NCI-H1694 treated with DMSO at 0.1 percent for 48 hours (cell line): ENCODE data around the gene MOGAT2.
"Not testable (repeated sequence)": the region's sequence is repeated elsewhere in the genome, so short reads cannot be mapped to it uniquely, and the experiment has no call there.

Source experiments
- DNase-seq: peaks from one replicate; lab custom pipeline; 2025; lab: John Stamatoyannopoulos, UW

The MOGAT2 gene

GRCh38 chr11:75717608-75718418 lies at the start of gene MOGAT2:
Gene MOGAT2 (plus strand): TSS chr11:75717838. CDS start chr11:75717889, 51 bp downstream.
- no peak for DNase-seq

DNA sequence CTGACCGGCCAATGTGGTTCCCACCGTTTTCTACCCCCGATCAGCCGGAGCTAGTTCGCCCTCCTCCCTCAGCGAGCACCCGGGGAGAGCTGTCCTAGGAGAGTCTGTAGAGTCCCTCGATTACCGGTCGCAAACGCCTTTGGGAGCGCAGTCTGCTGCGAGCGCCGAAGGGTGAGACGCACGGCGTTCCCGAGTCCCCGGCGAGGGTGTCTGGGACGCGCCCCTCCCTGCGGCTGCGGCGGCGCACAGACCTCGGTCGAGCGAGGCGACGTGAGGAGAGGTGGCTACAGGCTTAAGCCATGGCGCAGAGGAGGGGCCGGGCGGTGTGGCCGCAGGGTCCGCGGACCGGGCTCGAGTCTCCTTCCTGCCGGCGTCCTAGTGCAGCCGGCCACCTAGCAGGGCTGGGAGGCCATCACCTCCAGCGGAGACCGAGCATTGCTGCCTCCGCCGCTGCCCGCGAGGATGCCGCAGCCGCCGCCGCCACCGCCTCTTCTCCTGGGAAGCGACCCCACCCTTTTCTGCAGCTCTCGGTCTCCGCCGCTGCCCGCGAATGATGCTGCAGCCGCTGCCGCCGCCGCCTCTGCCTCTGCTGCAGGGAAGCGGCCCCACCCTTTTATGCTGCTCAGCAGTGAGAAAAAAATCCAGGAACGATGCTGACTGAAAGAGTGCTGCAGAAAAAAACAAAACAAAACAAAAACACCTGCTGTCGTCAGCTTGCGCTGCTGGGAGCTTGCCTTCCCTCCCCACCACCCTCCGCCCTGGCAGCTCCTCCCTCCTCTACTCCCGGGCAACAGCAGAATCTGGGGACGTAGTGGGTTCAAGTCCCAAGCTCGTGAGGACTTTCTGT lies 49.0 kb upstream of the MOGAT2 start, which contains the start of gene MAP6:
Gene MAP6, minus strand, starts transcription at position 588 of the 847 bp plus-strand sequence. CDS start 669 bp downstream, outside the sequence.
- peak; percentile 36 for DNase-seq

GRCh38 chr11:75673977-75674582 lies 43.6 kb upstream of the MOGAT2 start:
- DNase-seq, result no peak

- no peak for DNase-seq
Measured at GRCh38 chr11:75677275-75677674, 40.4 kb upstream of the MOGAT2 start.

DNA sequence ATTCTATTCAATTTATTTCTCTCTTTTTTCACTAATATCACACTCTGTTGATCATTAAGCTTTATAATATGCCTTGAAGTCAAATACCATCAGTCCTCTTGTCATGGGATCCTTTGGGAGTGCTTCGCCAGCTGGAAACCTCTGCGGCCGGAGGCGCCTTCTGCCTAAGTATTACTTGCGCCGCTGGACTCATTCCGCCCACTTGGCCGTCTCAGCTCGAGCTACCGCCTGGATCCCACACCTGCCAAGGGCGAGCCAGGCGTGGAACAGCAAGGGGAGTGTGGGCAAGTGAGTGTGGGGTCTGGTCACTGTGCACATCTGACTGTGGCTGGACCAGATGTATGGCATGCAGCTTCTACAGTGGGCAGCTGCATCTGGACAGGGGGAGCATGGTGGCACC lies 39.7 kb upstream of the MOGAT2 start:
- DNase-seq, result no peak

GRCh38 chr11:75678620-75679259 lies 38.9 kb upstream of the MOGAT2 start:
- DNase-seq, result no peak

DNA sequence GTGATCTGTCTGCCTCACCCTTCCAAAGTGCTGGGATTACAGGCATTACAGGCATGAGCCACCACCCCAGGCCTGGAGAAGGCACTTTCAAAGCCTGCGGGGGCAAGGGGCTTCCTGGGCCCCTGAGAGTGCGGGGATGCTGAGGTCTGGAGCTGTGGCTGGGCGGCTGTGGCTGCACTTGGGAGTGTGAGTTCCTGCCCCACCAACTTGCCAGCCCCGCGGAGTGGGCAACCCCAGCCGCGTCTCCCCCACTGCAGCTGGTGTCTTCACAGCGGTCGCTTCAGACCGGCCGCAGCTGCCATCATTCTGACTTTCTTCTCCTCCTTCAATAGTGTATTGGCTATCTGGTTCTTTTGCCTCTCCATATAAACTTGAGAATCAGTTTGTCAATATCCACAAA lies 38.1 kb upstream of the MOGAT2 start:
- no peak for DNase-seq

DNA sequence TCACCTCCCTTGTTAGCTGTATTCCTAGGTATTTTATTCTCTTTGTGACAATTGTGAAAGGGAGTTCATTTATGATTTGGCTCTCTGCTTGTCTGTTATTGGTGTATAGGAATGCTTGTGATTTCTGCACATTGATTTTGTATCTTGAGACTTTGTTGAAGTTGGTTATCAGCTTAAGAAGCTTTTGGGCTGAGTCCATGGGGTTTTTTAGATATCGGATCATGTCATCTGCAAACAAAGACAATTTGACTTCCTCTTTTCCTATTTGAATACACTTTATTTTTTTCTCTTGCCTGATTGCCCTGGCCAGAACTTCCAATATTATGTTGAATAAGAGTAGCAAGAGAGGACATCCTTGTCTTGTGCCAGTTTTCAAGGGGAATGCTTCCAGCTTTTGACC lies 33.8 kb upstream of the MOGAT2 start:
- not testable (repeated sequence) for DNase-seq

DNA sequence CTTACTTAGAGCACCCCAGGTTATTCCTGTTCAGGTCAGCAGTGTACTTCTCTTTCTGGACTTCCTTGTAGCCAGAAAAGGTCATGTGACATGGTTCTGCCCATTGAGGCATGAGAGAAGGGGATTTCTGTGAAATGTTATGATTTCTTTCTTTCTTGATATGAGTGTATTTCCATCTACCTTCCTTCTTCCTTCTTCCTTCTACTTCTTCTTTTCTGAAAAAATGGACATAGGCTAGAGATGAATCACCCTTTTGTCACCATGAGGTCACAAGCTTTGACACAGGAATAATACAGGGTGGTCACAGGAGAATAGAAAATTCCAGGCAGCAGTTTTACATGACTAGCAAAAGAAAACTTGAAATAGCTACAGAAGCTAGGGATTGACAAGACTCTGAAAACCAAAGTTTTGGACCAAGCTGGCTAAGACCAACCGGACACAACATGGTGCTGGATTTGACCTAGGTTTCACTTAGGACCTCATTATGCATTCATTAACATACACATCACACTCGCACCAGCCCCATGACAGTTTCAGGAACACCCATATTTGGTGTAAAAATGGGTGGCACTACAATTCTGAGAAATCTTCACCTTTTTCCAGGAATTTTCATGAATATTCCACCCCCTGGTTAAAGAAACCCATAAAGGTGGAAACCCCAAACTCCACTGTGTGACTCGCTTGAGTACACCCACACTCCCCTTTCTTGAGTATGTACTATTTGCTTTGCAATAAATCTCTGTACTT lies 27.6 kb upstream of the MOGAT2 start:
- no peak for DNase-seq

- no peak for DNase-seq
Measured at GRCh38 chr11:75691804-75692203, 25.8 kb upstream of the MOGAT2 start.

DNA sequence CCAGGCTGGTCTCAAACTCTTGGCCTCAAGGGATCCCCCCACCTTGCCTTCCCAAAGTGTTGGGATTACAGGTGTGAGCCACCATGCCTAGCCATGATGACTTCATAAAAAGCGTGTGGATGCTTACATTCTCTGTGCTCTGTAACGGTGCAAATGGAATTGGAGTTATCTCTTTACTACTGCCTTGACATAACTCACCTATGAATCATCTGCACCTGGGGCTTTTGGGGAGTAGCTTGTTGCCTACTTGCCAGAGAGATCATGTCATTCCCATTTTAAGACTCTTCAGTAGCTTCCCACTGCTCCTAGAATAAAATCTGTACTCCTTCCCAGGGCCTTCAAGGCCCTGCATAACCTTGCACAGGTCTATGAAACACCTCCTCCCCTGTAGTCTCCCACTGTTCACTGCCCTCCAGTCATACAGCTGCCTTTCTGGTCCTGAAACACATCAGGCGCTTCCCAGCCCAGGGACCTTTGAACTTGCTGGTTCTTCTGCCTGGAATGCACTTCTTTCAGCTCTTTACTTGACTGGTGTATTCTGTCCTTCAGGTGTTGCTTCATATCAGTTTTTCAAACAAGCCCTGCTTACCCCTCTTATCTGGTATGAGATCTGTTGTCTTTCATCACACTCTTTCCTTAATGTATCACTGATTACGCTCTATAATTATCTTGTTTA lies 19.6 kb upstream of the MOGAT2 start:
- DNase-seq, result no peak

- no peak for DNase-seq
Measured at GRCh38 chr11:75700940-75701339, 16.7 kb upstream of the MOGAT2 start.

- DNase-seq, result no peak
Measured at GRCh38 chr11:75703695-75704237, 13.9 kb upstream of the MOGAT2 start.

DNA sequence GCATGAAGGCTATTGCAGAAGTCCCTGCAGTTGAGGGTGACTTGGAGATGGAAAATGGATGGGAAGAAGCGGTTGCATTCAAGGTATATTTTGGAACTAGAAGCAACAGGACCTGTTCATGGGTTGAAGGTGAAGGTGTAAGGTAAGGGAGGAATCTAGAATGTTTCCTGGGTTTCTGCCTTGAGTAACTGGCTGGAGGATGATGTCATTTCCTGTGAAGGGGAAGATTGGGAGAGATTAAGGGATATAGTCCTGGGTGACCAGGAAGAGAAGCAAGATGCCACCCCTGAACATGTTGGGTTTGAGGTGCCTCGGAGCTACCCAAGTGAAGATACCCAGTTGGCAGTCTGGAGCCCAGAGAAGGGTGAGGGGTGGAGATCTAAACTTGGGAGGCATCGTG lies 12.1 kb upstream of the MOGAT2 start:
- DNase-seq, result no peak

GRCh38 chr11:75706260-75706729 lies 11.3 kb upstream of the MOGAT2 start:
- peak; percentile 42 for DNase-seq

DNA sequence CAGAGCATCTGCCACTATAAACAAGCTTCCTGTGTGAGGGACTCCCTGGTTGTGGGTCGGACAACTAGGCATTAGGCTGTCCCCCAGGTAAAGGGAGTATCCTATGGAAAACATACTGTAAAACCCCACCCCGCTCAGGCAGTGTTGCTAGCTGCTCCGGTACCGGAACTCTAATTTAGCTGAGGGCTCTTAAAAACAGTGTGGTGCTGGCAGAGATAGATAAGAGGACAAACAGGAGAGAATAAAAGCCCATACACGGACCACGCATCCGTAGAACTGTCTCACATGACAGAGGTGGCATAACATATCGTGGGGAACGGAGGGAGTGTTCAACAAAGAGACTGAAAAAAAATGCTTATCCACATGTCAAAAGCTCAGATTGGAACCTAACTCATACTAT lies 3.4 kb upstream of the MOGAT2 start:
- DNase-seq, result no peak

DNA sequence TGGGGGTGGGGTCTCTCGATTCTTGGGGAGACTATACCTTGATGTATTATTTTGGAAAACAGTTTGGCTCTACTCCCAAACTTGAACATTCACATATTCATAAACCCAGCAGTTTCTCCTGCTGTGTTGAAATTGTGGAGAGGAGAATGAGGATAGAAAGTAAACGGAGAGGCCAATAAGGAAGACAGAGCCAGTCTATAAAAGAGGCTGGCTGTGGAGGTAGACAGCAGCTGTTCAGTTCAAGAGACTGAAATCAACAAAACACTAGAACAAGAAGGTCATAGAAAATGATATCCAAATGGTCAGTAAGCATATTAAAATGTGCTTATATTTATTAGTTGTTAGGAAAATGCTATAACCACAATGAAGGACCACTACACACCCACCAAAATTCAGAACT lies 1.9 kb upstream of the MOGAT2 start:
- no peak for DNase-seq

GRCh38 chr11:75716659-75717058 lies 979 bp upstream of the MOGAT2 start:
- DNase-seq, result no peak

DNA sequence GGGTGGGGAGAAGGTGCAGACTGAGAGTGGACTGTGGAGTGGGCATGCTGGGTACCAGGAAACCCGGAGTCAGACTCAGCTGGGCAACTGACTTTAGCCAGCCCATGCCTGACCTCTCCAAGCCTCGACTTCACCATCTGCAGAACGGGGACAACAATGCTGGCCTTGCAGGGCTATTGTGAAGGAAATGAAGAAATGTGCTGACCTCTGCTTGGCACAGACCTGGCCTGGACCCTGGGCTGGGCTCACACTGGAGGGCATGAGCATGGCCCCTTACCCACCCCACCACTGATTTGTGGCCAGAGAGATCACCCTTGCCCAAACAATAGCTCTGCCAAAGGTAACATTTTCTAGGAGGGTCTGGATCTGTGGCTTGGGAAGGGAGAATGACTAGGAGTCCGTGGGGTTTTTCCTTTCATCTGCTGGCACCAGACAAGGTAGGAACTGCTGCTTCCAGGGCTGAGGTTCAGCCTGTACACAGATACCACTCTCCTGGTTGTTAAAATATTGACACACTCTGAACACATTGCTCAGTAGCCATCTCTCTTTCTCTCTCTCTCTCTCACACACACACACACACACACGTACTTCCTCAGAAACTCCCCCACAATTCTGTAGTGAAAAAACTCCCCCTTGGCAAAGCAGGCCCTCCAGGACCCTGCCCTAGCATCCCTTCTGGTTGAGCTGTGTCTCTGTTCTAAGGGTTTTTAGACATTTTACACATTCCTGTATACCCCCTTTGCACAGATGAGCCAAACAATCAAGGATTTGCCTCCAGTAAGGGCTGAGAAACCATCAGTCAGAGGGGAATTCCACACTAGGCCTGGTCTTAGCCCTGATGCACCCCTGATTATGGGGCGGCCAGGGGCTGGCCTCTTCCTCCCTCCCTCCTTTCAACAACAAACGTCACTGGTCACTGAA lies 1.0 kb downstream of the MOGAT2 start:
- DNase-seq, result no peak
